HL-60 (cell line): Measurements from ENCODE around the gene AK8.

Source experiments
- CTCF ChIP-seq: IDR thresholded peaks from one replicate; pipeline ENCODE4 v1.5.1; 2011; ENCODE audit warnings: low read length, control low read depth, inconsistent platforms; ENCODE audit not compliant: insufficient read depth
- GABPA ChIP-seq: IDR thresholded peaks from 2 replicates; pipeline ENCODE4 v1.6.1; 2012; ENCODE audit warnings: low read depth
- POLR2AphosphoS5 ChIP-seq: IDR thresholded peaks from 2 replicates; pipeline ENCODE4 v1.6.1; 2012; ENCODE audit warnings: low read depth
- REST ChIP-seq: IDR thresholded peaks from 2 replicates; pipeline ENCODE4 v1.6.1; 2012; ENCODE audit warnings: low read depth; ENCODE audit not compliant: insufficient replicate concordance
- SPI1 ChIP-seq: IDR thresholded peaks from 2 replicates; pipeline ENCODE4 v1.6.1; 2012; ENCODE audit warnings: low read depth, mild to moderate bottlenecking, borderline replicate concordance

GRCh38 chr9:132787748-132788159 is 90.3 kb downstream of the AK8 start:
- TF ChIP-seq CTCF (no peak), POLR2AphosphoS5 (no peak), REST (no peak), SPI1 (peak; percentile 4; the same call in 1 of the 2 replicates), GABPA (no peak)
